Endothelial cell of umbilical vein (primary cell): ENCODE data around the gene NUP153.
A peak's percentile ranks its signal among the peaks of the same experiment; 100 is the strongest.

Experiments
- EZH2 ChIP-seq: IDR thresholded peaks from 2 replicates; pipeline ENCODE4 v1.6.1; 2012; ENCODE audit warnings: borderline replicate concordance, low read depth, mild to moderate bottlenecking, moderate library complexity, low read length, inconsistent platforms; ENCODE audit not compliant: severe bottlenecking
- FOS ChIP-seq: IDR thresholded peaks from 2 replicates; pipeline ENCODE4 v1.6.1; 2011; ENCODE audit warnings: mild to moderate bottlenecking, low read length, moderate library complexity, borderline replicate concordance; ENCODE audit not compliant: insufficient read depth
- JUN ChIP-seq: IDR thresholded peaks from 2 replicates; pipeline ENCODE4 v1.6.1; 2011; ENCODE audit warnings: borderline replicate concordance, low read depth; ENCODE audit not compliant: insufficient read length, insufficient read depth
- MYC ChIP-seq: IDR thresholded peaks from one replicate; pipeline ENCODE4 v1.6.1; 2011; ENCODE audit warnings: mild to moderate bottlenecking, low read depth, low read length
- POLR2A ChIP-seq: IDR thresholded peaks from 2 replicates; pipeline ENCODE4 v1.6.1; 2012; ENCODE audit warnings: low read depth, mild to moderate bottlenecking, control low read depth, low read length
- POLR2AphosphoS5 ChIP-seq: IDR thresholded peaks from 2 replicates; pipeline ENCODE4 v1.6.1; 2012; ENCODE audit warnings: low read depth, mild to moderate bottlenecking, control low read depth, low read length, moderate library complexity; ENCODE audit not compliant: insufficient read depth
- TF ChIP-seq, protein P1 (sequence below), 2 donors: IDR thresholded peaks; 1 replicate in 1 of 2; 2 replicates in 1 of 2; pipeline ENCODE4 v1.5.1; 2011; ENCODE audit warnings: low read length in 2 of 2, mild to moderate bottlenecking in 2 of 2, moderate library complexity in 2 of 2, control low read depth in 1 of 2, inconsistent platforms in 1 of 2, low read depth in 1 of 2; ENCODE audit not compliant: insufficient read depth in 1 of 2; ENCODE audit errors: extremely low read depth in 1 of 2
- TF ChIP-seq, protein P2 (sequence below): IDR thresholded peaks from 2 replicates; pipeline ENCODE4 v1.6.1; 2011; ENCODE audit not compliant: insufficient read depth, insufficient read length

DNA sequence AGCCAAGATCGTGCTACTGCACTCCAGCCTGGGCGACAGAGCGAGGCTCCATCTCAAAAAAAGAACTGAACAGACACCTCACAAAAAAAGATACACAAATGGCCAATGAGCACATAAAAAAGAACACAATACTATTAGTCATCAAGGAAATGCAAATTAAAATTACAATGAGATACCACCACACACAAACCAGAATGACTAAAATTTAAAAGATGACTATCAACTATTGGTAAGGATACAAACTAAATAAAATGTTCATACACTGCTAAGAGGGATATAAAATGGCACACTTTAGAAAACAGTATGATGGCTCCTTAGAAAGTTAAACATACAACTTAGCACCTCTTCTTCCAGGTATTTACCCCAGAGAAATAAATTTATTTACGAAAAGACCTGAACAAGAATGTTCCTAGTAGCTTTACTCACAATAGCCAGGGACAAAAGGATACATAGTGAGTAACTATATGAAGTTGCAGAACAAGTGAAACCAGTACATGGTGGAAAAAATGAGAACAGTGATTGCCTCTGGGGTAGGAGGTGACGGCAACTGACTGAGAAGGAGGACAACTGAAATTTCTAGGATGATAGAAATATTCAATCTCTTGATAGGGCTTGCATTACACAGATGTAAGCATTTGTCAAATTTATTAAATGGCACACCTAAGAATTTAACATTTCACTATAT lies 53.4 kb downstream of the NUP153 start:
- TF ChIP-seq, protein P1, sequence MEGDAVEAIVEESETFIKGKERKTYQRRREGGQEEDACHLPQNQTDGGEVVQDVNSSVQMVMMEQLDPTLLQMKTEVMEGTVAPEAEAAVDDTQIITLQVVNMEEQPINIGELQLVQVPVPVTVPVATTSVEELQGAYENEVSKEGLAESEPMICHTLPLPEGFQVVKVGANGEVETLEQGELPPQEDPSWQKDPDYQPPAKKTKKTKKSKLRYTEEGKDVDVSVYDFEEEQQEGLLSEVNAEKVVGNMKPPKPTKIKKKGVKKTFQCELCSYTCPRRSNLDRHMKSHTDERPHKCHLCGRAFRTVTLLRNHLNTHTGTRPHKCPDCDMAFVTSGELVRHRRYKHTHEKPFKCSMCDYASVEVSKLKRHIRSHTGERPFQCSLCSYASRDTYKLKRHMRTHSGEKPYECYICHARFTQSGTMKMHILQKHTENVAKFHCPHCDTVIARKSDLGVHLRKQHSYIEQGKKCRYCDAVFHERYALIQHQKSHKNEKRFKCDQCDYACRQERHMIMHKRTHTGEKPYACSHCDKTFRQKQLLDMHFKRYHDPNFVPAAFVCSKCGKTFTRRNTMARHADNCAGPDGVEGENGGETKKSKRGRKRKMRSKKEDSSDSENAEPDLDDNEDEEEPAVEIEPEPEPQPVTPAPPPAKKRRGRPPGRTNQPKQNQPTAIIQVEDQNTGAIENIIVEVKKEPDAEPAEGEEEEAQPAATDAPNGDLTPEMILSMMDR (IDR thresholded peaks at IDR 0.05; ENCODE audit: extremely low read depth in 1 of 2, insufficient read depth in 1 of 2, low read depth in 1 of 2, low read length in 2 of 2), result no peak
- TF ChIP-seq POLR2A, result no peak
- no peak for TF ChIP-seq EZH2
- TF ChIP-seq MYC, result no peak
- TF ChIP-seq, protein P2, sequence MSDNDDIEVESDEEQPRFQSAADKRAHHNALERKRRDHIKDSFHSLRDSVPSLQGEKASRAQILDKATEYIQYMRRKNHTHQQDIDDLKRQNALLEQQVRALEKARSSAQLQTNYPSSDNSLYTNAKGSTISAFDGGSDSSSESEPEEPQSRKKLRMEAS, result no peak
- no peak for TF ChIP-seq FOS
- peak; percentile 15 for TF ChIP-seq JUN
- no peak for TF ChIP-seq POLR2AphosphoS5
